HG03575 (cell line): Measurements from ENCODE around the gene JPH4.
"Not testable (repeated sequence)": the region's sequence is repeated elsewhere in the genome, so short reads cannot be mapped to it uniquely, and the experiment has no call there.

ENCODE experiments used
- ATAC-seq: cut with Tn5 transposase; IDR thresholded peaks from one replicate; pipeline ENCODE4 v1.9.1; 2021; ENCODE audit not compliant: unreplicated experiment, insufficient number of reproducible peaks, low FRiP score; ENCODE audit errors: extremely low read depth

JPH4 gene

GRCh38 chr14:23538785-23539184, 39.8 kb downstream of the JPH4 start:
- ATAC-seq = no peak

- ATAC-seq = no peak
Measured at GRCh38 chr14:23538050-23538718, 40.4 kb downstream of the JPH4 start.

- no peak for ATAC-seq
Measured at GRCh38 chr14:23537351-23538049, 41.1 kb downstream of the JPH4 start.

- ATAC-seq = not testable (repeated sequence)
Measured at GRCh38 chr14:23536906-23537305, 41.7 kb downstream of the JPH4 start.

GRCh38 chr14:23536494-23536893, 42.1 kb downstream of the JPH4 start:
- ATAC-seq = no peak

GRCh38 chr14:23535943-23536342, 42.6 kb downstream of the JPH4 start:
- ATAC-seq = no peak

GRCh38 chr14:23533652-23534435, 44.7 kb downstream of the JPH4 start:
- no peak for ATAC-seq

- no peak for ATAC-seq
Measured at GRCh38 chr14:23532658-23533057, 45.9 kb downstream of the JPH4 start.

GRCh38 chr14:23531391-23531790, 47.2 kb downstream of the JPH4 start:
- ATAC-seq = no peak

- ATAC-seq = no peak
Measured at GRCh38 chr14:23530375-23531055, 48.1 kb downstream of the JPH4 start.

GRCh38 chr14:23529016-23529415, 49.6 kb downstream of the JPH4 start:
- ATAC-seq = no peak

GRCh38 chr14:23528555-23528954, 50.0 kb downstream of the JPH4 start:
- ATAC-seq = no peak

- ATAC-seq = no peak
Measured at GRCh38 chr14:23525611-23526010, 53.0 kb downstream of the JPH4 start.

- no peak for ATAC-seq
Measured at GRCh38 chr14:23524954-23525353, 53.6 kb downstream of the JPH4 start.

- no peak for ATAC-seq
Measured at GRCh38 chr14:23523229-23524016, 55.2 kb downstream of the JPH4 start.

- ATAC-seq = no peak
Measured at GRCh38 chr14:23522643-23523198, 55.9 kb downstream of the JPH4 start.

- no peak for ATAC-seq
Measured at GRCh38 chr14:23521785-23522640, 56.6 kb downstream of the JPH4 start.
